ENCODE results near the gene GARNL3. TPM values are rescaled to one million over a fixed set of nuclear protein-coding genes. Genes with fewer than 3 reads are reported as not detected.

The GARNL3 gene
- total RNA-seq, 1 experiment from 2014 or later: 6.1 TPM

DNA sequence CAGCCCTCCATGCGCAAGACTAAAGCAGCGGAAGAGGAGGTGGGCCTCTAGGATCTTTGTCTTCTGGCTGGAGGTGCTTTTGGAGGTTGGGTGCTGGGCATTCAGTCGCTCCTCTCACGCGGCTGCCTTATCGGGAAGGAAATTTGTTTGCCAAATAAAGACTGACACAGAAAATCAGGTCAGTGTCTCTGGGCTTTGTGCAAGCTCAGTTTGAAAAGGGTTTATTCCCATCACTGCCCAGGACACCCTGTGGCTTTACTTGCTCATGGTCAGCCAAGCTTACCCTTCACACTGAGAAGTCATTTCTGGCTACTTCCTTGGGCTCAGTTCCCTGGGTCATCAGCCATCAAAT lies 142.9 kb downstream of the GARNL3 start:
- Mint-ChIP-seq H3K27ac (ENCODE audit: low read depth, unreplicated experiment) (no peak overlapping the region), H3K4me1 (ENCODE audit: insufficient read depth, unreplicated experiment) (no peaks in the 10 kb centered on the region), H3K27me3 (ENCODE audit: insufficient read depth, unreplicated experiment) (no peaks in the 10 kb centered on the region), H3K4me3 (ENCODE audit: unreplicated experiment) (no peak overlapping the region), H3K36me3 (ENCODE audit: insufficient read depth, unreplicated experiment) (peaks cover 6% of the 10 kb centered on the region), H3K9me3 (ENCODE audit: unreplicated experiment) (no peaks in the 10 kb centered on the region)
- no TSS peak for BruUV-seq (replicated peaks)
- CTCF ChIA-PET: interaction anchor here (1.6 kb wide), 1 partner anchor 9 kb away, joined by 7 read pairs; no protein-coding TSS in a partner anchor
- TF ChIP-seq, protein P1, sequence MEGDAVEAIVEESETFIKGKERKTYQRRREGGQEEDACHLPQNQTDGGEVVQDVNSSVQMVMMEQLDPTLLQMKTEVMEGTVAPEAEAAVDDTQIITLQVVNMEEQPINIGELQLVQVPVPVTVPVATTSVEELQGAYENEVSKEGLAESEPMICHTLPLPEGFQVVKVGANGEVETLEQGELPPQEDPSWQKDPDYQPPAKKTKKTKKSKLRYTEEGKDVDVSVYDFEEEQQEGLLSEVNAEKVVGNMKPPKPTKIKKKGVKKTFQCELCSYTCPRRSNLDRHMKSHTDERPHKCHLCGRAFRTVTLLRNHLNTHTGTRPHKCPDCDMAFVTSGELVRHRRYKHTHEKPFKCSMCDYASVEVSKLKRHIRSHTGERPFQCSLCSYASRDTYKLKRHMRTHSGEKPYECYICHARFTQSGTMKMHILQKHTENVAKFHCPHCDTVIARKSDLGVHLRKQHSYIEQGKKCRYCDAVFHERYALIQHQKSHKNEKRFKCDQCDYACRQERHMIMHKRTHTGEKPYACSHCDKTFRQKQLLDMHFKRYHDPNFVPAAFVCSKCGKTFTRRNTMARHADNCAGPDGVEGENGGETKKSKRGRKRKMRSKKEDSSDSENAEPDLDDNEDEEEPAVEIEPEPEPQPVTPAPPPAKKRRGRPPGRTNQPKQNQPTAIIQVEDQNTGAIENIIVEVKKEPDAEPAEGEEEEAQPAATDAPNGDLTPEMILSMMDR (IDR thresholded peaks at IDR 0.05; ENCODE audit: unreplicated experiment): no peak
- DNase-seq (ENCODE audit: unreplicated experiment): no peak
- POLR2A ChIA-PET: interaction anchor here (0.6 to 2.2 kb wide), 2 partner anchors 10 to 88 kb away, joined by 3 to 9 read pairs; partner anchors contain the start of gene SLC2A8
- intact Hi-C loops (cut with micrococcal nuclease): no loop called here

DNA sequence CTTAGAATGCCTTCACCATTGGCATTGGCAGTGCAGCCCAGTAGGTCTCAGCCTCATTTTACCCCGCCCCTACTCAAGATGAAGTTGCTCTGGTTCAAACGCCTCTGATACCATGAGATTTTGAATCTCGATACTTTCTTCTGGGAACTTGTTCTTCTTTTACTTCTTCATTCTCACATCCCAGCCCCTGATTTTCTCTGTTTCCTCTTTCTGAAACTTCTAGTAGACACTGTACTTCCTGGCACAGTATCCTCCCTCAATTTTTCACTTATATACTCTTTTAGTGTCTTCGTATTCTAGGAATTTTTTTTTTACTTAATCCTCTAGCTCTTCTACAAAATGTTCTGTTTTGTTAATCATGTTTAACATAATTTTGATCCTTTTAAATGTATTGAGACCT lies 146.5 kb downstream of the GARNL3 start:
- POLR2A ChIA-PET: no interaction called here
- Mint-ChIP-seq H3K9me3 (ENCODE audit: unreplicated experiment) (no peaks in the 10 kb centered on the region), H3K27ac (ENCODE audit: low read depth, unreplicated experiment) (no peak overlapping the region), H3K36me3 (ENCODE audit: insufficient read depth, unreplicated experiment) (no peaks in the 10 kb centered on the region), H3K27me3 (ENCODE audit: insufficient read depth, unreplicated experiment) (no peaks in the 10 kb centered on the region), H3K4me1 (ENCODE audit: insufficient read depth, unreplicated experiment) (peaks cover 12% of the 10 kb centered on the region), H3K4me3 (ENCODE audit: unreplicated experiment) (no peak overlapping the region)
- BruUV-seq (replicated peaks): no TSS peak
- CTCF ChIA-PET: interaction anchor here (0.6 to 0.7 kb wide), 2 partner anchors 50 to 449 kb away, joined by 3 read pairs; no protein-coding TSS in a partner anchor
- TF ChIP-seq, protein P1 (IDR thresholded peaks at IDR 0.05; ENCODE audit: unreplicated experiment): no peak
- DNase-seq (ENCODE audit: unreplicated experiment): no peak
- intact Hi-C loops (cut with micrococcal nuclease): no loop called here

DNA sequence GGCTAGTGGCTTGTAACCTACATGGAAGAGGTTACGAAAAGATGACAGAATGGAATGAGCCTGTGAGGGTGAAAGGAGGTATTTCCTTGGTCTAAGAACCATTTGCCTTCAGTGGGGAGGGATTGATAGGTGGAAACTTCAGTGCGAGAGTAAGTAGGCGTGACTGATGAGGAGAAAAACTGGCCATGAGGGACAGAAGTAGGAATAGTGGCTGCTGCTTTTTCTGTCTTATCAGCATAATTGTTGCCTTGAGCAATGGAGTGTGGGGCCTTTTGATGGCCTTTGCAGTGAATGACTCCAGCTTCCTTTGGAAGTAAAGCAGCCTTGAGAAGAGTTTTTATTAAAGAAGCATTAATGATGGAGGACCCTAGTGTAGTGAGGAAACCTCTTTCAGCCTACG lies 150.6 kb downstream of the GARNL3 start:
- intact Hi-C loops (cut with micrococcal nuclease): no loop called here
- Mint-ChIP-seq H3K27me3 (ENCODE audit: insufficient read depth, unreplicated experiment) (no peaks in the 10 kb centered on the region), H3K4me1 (ENCODE audit: insufficient read depth, unreplicated experiment) (peaks cover 28% of the 10 kb centered on the region), H3K9me3 (ENCODE audit: unreplicated experiment) (no peaks in the 10 kb centered on the region), H3K36me3 (ENCODE audit: insufficient read depth, unreplicated experiment) (no peaks in the 10 kb centered on the region), H3K27ac (ENCODE audit: low read depth, unreplicated experiment) (no peak overlapping the region), H3K4me3 (ENCODE audit: unreplicated experiment) (no peak overlapping the region)
- no TSS peak for BruUV-seq (replicated peaks)
- ChIA-PET CTCF (interaction anchor here (0.6 to 1.1 kb wide), 2 partner anchors 15 to 203 kb away, joined by 3 to 4 read pairs; no protein-coding TSS in a partner anchor), POLR2A (interaction anchor here (1.0 to 1.3 kb wide), 2 partner anchors 9 kb away, joined by 4 to 5 read pairs; partner anchors contain the start of gene ZNF79)
- TF ChIP-seq, protein P1 (IDR thresholded peaks at IDR 0.05; ENCODE audit: unreplicated experiment): no peak
- no peak for DNase-seq (ENCODE audit: unreplicated experiment)

DNA sequence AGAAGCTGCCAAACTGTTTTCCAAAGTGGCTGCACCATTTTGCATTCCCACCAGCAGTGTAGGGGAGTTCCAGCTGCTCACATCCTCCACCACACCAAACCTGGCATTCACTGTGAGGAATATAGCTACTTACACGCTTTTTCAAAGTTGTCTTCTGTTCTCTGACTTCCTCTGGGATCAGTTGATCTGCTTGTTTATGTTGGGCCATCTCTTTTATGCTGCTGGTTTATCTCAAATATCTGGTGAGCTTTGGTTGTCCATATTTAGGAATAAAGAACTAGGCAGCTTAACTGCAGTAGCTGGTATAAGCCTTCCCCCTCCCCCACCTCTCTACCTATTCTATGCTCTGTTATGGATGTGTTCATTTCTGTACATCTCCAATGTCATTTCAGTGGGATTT lies 151.1 kb downstream of the GARNL3 start:
- POLR2A ChIA-PET: interaction anchor here (1.0 to 1.3 kb wide), 2 partner anchors 8 to 9 kb away, joined by 4 to 5 read pairs; partner anchors contain the start of gene ZNF79
- no peaks in the 10 kb centered on the region for H3K36me3 Mint-ChIP-seq (ENCODE audit: insufficient read depth, unreplicated experiment)
- no peaks in the 10 kb centered on the region for H3K9me3 Mint-ChIP-seq (ENCODE audit: unreplicated experiment)
- peaks cover 28% of the 10 kb centered on the region for H3K4me1 Mint-ChIP-seq (ENCODE audit: insufficient read depth, unreplicated experiment)
- TF ChIP-seq, protein P1 (IDR thresholded peaks at IDR 0.05; ENCODE audit: unreplicated experiment): no peak
- no peaks in the 10 kb centered on the region for H3K27me3 Mint-ChIP-seq (ENCODE audit: insufficient read depth, unreplicated experiment)
- H3K4me3 Mint-ChIP-seq (ENCODE audit: unreplicated experiment): no peak overlapping the region
- CTCF ChIA-PET: interaction anchor here (1.1 kb wide), 1 partner anchor 204 kb away, joined by 4 read pairs; no protein-coding TSS in a partner anchor
- no peak overlapping the region for H3K27ac Mint-ChIP-seq (ENCODE audit: low read depth, unreplicated experiment)
- no peak for DNase-seq (ENCODE audit: unreplicated experiment)
- BruUV-seq (replicated peaks): no TSS peak
- intact Hi-C loops (cut with micrococcal nuclease): no loop called here

All from MCF 10A (cell line).